GM11168 (cell line): ENCODE data around the gene MDP1.

Source experiments
- in situ Hi-C: fragments of 300-500 bp; cut with MboI; formaldehyde crosslinking; loops from one replicate; pipeline ENCODE4 v1.12.0; 2022; ENCODE audit warnings: low sequenced_read_pairs; ENCODE audit not compliant: unreplicated experiment

Gene MDP1

GRCh38 chr14:24164518-24164991 is 51.3 kb downstream of the MDP1 start:
- in situ Hi-C loops, result no loop called here
